AG09309 (cell line): Measurements from ENCODE around the gene AMZ1.

Source experiments
- DNase-seq: peaks from one replicate; pipeline ENCODE4 v3.0.0-alpha.2; 2010; ENCODE audit warnings: low read depth
- H3K4me3 ChIP-seq: 2 replicates; pipeline ENCODE4 v1.5.1; 2011; ENCODE audit warnings: mild to moderate bottlenecking, low read depth, low read length, moderate library complexity; ENCODE audit not compliant: control insufficient read depth
- TF ChIP-seq, protein P1 (sequence below): IDR thresholded peaks from 2 replicates; pipeline ENCODE4 v1.5.1; 2011; ENCODE audit warnings: mild to moderate bottlenecking, low read depth, low read length, inconsistent platforms; ENCODE audit not compliant: insufficient read depth, control insufficient read depth; ENCODE audit errors: missing control alignments

The AMZ1 gene

DNA sequence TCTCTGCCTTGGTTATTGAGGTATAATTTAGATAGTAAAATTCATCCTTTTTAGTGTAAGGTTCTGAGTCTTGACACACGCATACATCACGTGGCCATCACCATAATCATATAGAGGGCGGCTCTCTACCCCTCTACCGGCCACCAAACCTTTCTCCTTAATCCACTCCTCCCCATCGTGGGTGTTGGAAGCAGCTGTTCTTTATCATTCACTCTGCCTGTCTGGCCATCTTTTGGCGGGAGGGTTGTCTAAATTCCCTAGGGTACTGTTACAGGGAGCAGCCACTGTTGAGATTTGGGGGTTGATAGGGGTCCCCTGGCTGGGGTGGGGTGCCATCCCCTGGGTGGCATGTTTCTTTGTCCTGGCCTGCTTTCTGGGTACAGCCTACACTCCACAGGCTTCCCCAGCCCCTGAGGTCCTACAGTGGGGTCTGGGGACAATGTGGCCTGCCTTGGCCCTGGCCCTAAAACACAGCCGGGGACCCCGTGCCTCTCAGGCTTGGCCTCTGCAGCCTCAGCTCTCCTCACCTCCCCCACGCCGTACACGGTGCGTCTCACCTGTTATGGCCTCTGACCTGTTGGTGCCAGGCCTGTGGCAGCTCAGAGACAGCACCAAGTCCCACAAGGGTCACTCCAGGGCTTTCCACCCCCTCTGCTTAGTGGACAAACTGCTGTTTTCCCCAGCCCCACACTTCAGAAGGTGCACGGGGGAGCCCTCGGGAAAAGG is 17.5 kb downstream of the AMZ1 start:
- H3K4me3 ChIP-seq, result no peak overlapping the region
- DNase-seq, result no peak
- TF ChIP-seq, protein P1, sequence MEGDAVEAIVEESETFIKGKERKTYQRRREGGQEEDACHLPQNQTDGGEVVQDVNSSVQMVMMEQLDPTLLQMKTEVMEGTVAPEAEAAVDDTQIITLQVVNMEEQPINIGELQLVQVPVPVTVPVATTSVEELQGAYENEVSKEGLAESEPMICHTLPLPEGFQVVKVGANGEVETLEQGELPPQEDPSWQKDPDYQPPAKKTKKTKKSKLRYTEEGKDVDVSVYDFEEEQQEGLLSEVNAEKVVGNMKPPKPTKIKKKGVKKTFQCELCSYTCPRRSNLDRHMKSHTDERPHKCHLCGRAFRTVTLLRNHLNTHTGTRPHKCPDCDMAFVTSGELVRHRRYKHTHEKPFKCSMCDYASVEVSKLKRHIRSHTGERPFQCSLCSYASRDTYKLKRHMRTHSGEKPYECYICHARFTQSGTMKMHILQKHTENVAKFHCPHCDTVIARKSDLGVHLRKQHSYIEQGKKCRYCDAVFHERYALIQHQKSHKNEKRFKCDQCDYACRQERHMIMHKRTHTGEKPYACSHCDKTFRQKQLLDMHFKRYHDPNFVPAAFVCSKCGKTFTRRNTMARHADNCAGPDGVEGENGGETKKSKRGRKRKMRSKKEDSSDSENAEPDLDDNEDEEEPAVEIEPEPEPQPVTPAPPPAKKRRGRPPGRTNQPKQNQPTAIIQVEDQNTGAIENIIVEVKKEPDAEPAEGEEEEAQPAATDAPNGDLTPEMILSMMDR, result no peak

DNA sequence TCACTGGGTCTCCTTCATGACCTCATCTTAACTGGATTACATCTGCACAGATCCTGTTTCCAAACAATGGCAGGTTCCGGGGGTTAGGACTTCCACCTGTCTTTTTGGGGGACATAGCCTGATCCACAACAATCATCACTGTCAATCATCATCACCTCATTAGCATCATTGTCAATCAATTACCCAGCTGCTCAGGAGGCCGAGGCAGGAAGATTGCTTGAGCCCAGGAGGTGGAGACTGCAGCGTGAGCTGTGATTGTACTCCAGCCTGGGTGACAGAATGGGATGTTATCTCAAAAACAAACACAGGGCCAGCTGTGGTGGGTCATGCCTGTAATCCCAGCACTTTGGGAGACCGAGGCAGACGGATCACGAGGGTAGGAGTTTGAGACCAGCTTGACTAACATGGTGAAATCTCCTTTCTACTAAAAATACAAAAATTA is 18.7 kb downstream of the AMZ1 start:
- no peak overlapping the region for H3K4me3 ChIP-seq
- no peak for DNase-seq
- TF ChIP-seq, protein P1, result no peak

DNA sequence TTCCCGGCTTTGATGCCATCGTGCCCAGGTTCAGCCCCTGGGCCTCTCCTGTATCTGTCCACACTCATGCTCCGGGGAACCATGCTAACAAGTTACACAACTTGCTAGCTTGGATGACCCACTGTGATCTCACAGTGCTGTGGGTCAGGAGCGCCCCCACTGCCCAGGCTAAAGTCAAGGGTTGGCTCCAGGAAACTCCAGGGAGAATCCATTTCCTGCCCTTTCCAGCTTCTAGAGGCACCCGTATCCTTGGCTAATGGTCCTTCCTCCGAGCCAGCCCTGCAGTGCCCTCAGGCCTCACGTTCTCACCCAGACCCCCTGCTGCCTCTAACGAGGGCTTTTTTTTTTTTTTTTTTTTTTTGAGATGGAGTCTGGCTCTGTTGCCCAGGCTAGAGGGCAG is 19.5 kb downstream of the AMZ1 start:
- TF ChIP-seq, protein P1, result no peak
- DNase-seq, result no peak
- H3K4me3 ChIP-seq, result no peak overlapping the region

DNA sequence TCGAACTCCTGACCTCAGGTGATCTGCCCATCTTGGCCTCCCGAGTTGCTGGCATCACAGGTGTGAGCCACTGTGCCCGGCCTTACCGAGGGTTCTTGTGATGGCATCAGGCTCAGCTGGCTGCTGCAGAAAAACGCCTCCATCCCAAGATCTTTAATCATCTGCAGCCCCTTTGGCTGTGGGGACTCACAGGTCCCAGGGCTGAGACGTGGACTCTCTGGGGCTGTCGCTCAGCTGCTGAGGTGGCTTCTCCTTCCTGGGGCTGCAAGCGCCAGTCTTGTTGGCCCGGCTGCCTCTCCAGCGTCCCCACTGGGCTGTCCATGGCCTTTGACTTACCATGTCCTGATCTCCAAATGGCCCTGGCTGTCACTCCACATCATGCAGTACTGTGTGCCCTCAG is 20.0 kb downstream of the AMZ1 start:
- TF ChIP-seq, protein P1, result no peak
- no peak overlapping the region for H3K4me3 ChIP-seq
- no peak for DNase-seq

DNA sequence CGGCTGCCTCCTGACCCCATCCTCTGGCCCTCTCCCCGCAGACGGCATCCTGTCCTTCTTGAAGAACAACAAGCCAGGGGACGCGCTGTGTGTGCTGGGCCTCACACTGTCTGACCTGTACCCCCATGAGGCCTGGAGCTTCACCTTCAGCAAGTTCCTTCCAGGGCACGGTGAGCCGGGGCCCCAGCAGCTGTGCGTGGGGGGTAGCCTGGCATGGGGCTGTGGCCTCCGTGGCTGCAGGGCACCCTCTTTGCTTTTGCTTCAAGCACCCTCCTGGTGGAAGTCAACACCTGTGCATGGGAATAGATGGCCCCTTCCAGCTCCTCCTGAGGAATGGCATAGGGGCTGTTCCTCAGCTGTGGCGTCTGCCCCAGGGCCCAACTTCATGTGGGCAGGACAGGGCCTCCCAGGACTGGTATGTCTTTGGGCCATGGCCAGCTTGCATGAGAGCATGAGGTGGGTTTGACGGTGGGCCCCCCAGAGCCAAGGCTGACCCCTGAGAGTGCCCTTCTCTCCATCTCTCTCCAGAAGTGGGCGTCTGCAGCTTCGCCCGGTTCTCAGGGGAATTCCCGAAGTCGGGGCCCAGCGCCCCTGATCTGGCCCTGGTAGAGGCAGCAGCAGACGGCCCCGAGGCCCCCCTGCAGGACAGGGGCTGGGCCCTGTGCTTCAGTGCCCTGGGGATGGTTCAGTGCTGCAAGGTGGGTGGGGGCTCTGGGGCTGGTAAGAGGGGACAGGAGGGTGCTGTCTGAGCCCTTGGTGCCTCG is 20.7 kb downstream of the AMZ1 start:
- DNase-seq, result no peak
- no peak overlapping the region for H3K4me3 ChIP-seq
- TF ChIP-seq, protein P1, result no peak

DNA sequence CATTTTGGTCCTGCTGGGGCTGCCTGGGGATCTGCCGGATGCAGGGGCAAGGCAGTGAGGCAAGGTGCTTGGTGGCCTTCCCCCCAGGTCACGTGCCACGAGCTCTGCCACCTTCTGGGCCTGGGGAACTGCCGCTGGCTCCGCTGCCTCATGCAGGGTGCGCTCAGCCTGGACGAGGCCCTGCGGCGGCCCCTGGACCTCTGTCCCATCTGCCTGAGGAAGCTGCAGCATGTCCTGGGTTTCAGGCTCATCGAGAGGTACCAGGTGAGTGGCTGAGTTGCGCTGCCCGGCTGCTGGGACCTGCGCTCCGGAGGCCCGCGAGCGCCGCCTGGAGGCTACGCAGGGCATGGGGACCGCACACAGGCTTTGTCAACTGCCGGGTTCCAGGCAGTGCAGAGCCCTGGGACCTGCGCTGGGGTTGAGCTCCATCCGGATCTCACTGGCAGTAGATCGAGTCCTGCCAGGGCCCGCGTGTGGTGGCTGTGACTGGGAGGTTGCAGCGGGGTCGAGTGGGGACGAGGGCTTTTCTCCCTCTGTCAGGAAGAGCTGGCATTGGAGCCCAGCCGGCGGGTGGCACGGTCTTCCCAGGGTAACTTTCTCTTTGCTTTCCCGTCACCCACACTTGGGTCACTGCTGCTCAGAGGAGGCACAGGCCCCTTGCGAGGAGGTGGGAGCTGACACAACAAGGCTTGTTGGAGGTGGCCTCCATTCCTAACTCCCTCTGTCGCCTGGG is 21.7 kb downstream of the AMZ1 start:
- DNase-seq, result no peak
- no peak overlapping the region for H3K4me3 ChIP-seq
- TF ChIP-seq, protein P1, result peak; percentile 89
